Fibroblast of mammary gland (primary cell): ENCODE data around the gene CLEC2L.

Experiments used
- DNase-seq: peaks from one replicate; pipeline ENCODE4 v3.0.0-alpha.2; 2010; ENCODE audit warnings: low read depth
- H3K4me3 ChIP-seq: 2 replicates; pipeline ENCODE4 v1.5.1; 2011; ENCODE audit warnings: low read depth, mild to moderate bottlenecking, low read length, moderate library complexity; ENCODE audit not compliant: control insufficient read depth
- TF ChIP-seq, protein P1 (sequence below): conservative IDR thresholded peaks from 2 replicates; pipeline ENCODE4 v1.5.1; 2011; ENCODE audit warnings: low read depth, low read length, inconsistent platforms; ENCODE audit not compliant: control insufficient read depth, insufficient read depth

CLEC2L gene

DNA sequence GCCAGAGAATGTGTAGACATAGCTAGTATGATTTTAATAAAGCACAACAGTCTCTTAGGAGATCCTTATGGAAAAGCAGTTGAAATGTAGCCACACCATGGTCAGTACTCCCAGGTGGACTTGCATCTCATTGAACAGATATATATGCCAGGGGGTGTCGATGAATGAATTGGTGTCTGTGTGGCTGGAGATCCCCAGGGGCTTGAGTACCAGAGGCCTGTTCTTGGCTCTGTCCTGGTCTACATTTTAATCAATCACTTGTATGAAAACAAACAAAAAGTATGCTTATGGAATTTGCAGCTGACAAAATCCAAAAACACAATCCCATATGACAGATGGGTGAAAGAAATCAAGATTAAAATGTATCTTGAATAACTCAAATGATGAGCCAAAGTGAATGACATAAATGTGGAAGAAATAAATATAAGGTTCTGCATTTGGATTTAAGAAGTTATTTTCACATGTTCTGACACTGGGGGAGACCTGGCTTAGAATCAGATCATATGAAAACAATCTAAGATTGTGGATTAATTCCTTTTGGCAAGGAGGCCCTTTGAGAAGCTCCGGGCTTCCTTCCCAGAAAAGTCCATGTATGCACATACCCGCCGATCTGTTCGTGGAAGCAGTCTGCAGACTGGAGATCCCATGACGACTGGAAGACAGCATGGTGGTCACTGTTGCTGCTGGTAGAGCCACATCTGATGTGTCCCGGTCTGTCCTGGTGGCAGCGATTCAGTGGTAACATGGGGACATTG lies 15.6 kb downstream of the CLEC2L start:
- H3K4me3 ChIP-seq = no peak overlapping the region
- no peak for DNase-seq
- TF ChIP-seq, protein P1, sequence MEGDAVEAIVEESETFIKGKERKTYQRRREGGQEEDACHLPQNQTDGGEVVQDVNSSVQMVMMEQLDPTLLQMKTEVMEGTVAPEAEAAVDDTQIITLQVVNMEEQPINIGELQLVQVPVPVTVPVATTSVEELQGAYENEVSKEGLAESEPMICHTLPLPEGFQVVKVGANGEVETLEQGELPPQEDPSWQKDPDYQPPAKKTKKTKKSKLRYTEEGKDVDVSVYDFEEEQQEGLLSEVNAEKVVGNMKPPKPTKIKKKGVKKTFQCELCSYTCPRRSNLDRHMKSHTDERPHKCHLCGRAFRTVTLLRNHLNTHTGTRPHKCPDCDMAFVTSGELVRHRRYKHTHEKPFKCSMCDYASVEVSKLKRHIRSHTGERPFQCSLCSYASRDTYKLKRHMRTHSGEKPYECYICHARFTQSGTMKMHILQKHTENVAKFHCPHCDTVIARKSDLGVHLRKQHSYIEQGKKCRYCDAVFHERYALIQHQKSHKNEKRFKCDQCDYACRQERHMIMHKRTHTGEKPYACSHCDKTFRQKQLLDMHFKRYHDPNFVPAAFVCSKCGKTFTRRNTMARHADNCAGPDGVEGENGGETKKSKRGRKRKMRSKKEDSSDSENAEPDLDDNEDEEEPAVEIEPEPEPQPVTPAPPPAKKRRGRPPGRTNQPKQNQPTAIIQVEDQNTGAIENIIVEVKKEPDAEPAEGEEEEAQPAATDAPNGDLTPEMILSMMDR = no peak

DNA sequence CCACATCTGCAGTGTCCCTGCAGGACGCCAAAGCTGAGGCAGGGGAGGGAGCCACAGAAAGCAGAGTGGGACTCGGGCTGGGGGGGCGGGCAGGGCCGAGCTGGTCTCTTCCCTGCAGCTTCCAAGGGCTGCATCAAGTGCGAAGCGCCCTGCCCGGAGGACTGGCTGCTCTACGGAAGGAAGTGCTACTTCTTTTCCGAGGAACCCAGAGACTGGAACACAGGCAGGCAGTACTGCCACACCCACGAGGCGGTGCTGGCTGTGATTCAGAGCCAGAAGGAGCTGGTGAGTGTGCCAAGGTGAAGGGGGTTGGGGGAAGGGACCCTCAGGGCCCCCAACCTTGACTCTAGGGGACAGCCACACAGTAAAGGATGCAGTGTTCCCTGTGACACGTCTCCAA lies 16.7 kb downstream of the CLEC2L start:
- H3K4me3 ChIP-seq = no peak overlapping the region
- no peak for DNase-seq
- TF ChIP-seq, protein P1 = no peak

DNA sequence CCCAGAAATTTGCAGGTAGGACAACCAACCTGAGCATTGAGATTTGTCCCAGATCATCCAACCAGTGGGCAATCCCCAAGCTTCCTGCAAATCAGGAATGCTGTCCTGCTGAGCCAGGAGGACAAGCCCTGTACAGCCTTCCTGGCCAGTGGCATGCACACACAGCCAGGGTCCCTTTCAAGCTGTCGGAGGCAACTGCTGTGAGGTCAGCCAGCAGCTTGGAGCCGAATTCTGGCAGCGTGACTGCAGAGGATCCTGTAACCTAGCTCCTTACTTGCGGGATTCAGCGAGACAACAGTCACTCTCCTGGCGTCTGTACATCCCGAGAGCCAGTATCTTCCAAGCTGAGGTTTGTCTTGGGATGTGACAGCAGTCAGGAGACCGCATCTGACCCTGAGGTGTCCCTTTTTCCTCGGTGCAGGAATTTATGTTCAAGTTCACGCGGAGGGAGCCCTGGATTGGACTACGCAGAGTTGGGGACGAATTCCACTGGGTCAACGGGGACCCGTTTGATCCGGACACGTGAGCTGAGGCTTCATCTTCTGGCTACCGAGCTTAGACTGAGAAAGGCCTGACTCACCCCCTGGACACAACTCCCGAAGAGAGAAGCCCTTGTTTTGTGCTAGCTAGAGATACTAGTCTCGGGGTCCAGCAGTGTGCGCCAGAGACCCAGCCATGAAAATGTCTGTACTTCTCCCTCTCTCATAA lies 18.3 kb downstream of the CLEC2L start:
- DNase-seq = no peak
- H3K4me3 ChIP-seq = no peak overlapping the region
- TF ChIP-seq, protein P1 = no peak

DNA sequence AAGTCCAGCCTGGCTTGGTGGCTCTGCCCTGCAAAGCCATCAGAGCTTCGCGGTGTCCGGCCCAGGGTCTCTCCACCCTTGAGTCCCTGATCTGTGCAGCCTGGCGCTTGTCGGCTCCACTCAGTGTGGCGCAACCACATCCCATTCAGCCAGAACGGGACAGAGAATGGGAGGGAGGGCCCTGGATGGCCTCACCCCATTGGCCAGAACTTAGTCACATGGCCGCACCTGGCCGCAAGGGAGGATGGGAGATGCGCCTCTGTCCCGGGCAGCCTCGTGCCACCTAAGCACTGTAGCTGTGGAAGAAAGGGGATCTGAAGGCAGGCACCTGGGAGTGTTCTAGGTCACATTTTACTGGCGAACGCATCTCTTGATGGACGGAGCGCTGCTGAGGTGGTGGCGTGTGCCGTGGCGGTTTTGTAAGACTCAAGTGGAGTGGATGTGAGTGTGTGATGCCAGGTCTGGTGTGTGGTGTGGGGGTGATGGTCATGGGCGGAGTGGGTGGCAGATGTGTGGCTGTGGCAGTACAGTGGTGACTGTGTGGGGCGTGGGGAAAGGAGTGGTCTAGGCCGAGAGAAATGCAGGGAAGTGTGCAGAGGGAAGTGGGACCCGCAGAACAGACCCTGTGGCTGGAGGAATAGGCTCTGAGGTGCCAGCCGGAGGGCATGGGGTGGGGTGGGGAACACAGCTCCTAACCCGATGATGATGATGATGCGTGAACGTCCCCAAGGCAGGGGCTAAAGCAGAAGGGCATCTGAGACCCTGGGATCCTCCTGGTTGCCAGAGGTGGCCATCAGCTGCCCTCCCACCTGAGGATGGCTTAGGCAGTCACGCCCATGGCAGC lies 19.0 kb downstream of the CLEC2L start:
- TF ChIP-seq, protein P1 = no peak
- no peak overlapping the region for H3K4me3 ChIP-seq
- DNase-seq = no peak

DNA sequence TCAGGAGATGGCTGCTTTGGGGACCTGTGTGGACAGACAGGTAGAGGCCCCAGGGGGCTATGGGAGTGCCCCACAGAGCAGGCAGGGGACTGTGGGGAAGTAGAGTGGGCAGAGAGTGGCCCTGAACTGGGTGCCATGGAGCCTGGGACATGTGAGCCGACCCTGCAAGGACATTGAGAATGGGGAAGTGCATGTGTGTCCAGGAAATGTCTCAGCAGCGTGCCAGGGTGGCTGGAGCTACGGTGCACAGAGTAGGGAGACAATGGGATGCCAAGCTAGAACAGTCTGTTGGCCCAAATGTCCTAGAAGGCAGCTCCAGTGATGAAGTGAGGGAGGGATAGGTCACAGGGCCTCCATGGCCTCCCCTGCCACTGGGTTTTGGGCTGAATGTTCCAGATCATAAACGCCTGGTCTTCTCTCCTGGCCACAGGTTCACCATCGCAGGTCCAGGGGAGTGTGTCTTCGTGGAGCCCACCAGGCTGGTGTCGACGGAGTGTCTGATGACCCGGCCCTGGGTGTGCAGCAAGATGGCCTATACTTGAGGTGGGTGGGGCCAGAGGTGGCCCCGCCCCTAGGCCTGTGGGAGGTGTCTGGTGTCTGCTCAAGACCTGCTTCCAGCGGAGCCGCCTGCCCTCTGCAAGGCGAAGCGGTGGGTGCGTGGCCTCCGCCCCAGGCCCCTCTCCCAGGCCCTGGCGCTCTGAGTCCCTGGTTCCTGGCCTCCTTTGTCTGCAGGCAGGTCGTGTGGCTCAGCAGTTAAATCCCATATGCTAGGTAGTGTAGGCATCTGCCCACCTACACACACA lies 20.5 kb downstream of the CLEC2L start:
- no peak overlapping the region for H3K4me3 ChIP-seq
- TF ChIP-seq, protein P1 = no peak
- no peak for DNase-seq

DNA sequence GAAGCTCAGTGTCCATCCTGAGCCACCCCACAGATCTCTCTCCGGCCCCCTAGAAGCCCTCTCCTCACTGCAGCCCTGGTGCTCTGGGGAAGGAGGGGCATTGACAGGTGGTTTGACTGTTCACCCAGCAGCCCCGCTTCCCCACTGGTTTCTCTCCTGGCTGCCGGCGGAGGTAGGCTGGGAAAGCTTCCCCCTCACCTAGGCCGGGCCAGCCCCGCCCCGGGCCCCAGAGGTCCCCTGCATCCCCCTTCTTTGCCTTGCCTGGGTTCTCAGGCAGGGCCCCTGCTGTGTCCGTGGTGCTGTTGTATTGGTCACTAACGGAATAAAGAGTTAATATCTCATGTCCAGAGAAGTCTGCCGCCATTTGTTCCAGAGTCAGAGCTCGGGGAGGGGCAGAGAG lies 21.2 kb downstream of the CLEC2L start:
- TF ChIP-seq, protein P1 = no peak
- H3K4me3 ChIP-seq = no peak overlapping the region
- DNase-seq = no peak
